HG02943 (cell line): ENCODE results near the gene GUCY2F.

Source experiments
- ATAC-seq: cut with Tn5 transposase; IDR thresholded peaks from one replicate; pipeline ENCODE4 v1.9.1; 2021; ENCODE audit warnings: mild to moderate bottlenecking, low read depth, moderate library complexity; ENCODE audit not compliant: unreplicated experiment

GUCY2F gene

DNA sequence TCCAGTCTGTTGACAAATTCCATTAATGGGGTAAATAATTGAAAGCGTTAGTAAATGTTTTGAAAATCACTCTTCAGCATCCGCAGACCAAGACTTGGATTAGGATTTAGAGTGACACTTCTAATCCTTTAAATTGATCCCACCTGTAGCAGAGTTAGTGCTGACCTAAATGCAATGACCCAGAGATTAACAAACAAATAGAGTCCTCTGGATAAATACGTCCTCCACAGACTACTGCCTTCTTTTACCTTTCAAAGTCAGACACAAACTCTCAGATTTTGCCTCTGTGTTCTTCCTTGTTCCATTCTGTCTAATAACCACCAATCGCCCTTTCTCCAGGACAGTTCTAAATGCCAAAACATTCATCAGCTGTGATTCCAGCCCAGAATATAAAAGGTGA, at the start of gene GUCY2F:
Gene GUCY2F (minus strand): TSS at position 101 of the 400 bp plus-strand sequence. CDS start 6,150 bp downstream, outside the sequence.
- ATAC-seq, result no peak

DNA sequence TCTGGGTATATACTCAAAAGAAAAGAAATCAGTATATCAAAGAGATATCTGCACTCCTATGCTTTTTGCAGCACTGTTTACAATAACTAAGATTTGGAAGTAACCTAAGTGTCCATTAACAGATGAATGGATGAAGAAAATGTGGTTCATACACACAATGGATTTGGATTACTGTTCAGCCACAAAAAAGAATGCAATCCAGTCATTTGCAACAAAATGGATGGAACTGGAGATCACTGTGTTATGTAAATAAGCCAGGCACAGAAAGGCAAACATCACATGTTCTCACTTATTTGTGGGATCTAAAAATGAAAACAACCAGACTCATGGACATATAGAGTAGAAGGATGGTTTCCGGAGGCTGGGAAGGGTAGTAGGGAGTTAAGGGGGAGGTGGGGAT, 37.1 kb upstream of the GUCY2F start:
- no peak for ATAC-seq

DNA sequence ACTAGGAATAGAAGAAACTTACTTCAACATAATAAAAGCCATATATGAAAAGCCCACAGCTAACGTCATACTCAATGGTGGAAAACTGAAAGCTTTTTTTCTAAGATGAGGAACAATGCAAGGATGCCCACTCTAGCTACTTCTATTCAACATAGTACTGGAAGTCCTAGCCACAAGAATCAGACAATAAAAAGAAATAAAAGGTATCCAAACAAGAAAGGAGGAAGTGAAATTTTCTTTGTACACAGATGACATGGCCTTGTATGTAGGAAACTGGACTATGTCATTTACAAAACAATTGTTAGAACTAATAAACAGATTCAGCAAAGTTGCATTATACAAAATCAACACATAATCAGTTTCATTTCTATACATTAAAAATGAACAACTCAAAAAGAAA, 29.2 kb upstream of the GUCY2F start:
- no peak for ATAC-seq

DNA sequence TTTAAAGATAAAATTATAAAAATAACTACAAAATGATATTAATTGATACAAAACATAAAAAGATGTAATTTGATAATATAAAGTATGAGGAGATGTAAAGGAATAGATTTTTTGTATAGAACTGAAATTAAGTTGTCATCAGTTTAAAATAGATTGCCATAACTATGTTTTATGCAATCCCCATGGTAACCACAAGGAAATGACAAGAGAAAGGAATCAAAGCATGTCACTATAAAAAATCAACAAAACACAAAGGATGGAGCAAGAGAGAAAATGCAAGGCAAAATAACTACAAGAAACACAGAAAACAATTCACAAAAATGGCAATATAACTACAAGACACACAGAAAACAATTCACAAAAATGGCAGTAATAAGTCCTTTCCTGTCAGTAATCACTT, 27.0 kb upstream of the GUCY2F start:
- no peak for ATAC-seq

DNA sequence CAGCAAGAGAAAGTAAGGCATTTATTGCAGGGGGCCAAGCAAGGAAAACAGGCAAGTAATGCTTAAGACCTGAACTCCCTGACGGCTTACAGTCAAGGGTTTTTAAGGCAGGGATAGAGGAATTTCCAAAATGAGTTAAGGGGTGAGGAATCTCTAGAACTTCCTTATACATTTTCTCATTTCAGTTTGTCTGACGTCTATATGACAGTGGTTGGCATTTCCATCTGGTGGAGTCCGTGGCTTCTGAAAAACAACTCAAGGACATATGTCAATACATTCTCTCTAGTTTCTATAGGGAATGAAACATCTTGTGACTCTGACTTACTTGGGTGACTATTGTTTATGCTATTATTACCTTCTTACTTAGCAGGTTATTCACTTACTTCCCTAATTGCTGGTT, 19.3 kb upstream of the GUCY2F start:
- ATAC-seq, result no peak

DNA sequence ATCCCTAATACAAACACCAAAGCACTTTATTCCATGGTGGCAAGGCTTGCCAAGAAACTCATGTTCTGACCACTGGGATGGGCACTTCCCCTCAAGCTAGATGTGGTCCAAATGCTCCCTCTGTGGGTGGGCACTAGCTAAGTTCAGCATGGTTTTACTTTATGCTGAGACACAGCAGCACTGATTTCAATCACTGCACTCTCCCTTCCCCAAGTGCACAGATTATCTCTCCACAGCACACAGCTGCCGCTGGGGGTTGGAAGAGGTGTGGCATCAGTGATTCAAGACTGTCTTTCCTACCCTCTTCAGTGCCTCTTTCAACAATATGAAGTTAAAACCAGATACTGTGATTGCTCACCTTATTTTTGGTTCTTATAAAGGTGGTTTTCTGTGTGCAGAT, 16.5 kb upstream of the GUCY2F start:
- no peak for ATAC-seq

DNA sequence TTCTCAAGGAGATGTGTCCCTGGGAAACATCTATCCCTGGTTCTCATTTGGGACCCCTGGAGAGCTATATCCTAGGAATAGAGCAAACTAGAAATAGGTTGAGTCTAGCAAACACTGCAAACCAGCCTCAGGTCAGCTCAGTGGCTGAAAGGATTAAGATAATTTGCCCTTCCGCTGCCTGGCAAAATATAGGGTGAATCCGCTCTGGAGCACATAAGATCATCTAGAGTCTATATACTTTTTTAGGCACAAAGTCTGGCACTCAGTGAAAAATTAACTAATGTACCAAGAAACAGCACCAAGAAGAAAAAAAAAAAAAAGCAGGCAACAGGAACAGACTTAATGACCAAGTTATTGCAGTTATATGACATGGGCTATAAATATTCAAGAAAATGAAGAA, 7.3 kb upstream of the GUCY2F start:
- no peak for ATAC-seq

DNA sequence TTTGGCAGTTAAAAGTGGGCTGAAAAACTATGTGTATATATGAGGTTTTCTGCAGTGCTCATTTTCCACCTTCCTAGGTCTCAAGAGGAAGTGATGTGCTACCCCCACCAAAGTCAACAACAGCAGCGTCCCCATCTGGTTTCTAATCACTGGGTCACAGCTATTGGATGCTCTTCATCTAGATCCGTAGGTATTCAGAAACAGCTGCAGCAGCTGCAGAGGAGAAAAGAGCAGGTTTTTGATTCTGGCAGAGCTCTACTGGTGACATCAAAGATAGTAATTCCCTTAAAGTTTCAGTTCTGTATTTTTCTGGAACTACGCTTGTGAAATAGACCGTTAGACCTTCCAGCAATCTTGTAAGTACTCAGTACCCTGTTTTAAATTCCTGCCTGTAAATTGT, 5.8 kb upstream of the GUCY2F start:
- ATAC-seq, result no peak

DNA sequence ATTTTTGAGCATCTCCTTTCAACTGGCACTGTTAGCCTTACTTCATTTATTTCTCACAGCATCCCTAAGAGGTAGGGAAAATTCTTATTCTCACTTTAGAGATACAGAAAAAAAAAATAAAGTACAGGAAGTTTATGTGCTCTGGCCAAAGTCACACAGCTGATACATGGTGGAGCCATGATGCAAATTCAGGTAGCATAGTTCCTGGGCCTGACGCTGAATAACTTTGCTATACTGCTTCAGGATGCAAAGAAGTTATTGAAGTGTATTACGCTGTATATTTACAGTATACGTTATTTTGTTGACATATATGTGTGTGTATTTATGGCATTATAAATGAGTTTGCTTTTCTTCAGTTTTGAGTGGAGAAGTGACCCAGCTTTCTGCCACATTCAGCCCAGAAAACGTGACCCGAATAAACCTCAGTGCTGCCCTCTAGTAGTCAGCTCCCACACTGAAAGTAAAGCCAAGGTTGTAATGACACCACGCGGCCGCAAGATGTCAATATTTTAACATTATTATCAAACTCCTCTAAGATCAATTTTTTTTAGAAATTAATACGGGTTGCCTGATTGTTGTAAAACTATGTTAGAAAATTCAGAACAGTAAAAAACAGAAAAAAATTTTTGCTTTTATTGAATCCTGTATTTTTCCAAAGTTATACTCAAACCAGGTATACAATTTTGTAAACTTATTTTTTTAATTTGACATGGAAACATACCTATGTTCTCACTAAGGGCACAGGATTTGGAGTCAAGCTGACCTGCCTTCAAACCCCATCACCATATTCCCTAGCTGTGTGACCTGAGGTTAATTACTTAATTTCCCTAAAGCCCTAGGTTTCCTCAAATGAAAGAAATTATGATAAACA, 3.8 kb upstream of the GUCY2F start:
- ATAC-seq, result no peak

DNA sequence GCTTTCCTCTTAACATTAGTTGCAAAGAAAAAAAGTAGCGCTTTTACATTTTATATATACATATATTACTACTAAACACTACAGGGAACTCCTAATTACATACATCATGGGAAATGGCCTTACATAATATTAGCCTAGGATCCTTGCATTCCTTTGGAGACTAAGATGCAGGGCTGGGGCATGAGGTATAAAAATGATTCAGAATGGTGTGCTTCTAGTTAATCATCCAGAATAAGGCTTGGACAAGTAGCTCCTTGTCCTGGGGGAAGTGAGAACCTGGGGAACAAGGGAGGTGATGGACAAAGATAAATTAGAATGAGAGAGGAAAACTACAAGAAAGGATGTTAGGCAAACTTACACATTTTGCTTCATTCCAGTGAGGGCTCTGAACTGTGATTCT, 3.0 kb upstream of the GUCY2F start:
- ATAC-seq, result no peak

DNA sequence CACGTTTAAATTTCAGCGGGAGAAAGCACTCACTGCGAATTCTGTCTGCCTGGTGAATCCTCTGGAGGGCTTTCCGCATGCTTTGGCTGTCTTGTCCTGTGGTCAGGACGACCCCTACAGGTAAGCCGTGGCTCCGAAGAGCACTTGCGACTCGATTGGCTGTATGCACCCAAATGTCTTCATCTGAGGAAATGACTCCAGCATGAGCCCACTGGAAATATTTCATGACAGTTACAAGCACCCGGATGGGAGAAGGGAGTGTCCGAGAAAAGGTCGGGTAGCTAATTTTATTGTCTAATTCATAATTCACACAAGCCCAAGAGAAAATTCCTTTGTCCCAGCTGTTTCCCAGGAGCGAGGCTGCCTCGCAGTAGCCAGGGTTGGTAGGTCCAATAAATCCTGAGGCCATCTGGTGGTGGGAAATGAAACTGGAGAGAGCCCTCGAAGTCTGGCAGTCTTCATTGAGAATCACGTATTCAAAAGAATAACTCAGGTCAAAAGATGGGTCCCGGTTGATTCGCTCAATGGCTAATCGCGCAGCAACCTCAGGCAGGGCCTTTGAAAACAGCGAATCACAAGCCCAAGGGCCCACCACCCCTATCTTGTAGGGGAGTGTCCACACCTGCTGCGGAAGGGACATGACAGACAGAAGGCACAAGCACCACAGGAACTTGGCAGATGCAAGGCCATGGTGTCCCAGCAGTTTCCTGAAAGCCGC, 6.6 kb downstream of the GUCY2F start:
- no peak for ATAC-seq

DNA sequence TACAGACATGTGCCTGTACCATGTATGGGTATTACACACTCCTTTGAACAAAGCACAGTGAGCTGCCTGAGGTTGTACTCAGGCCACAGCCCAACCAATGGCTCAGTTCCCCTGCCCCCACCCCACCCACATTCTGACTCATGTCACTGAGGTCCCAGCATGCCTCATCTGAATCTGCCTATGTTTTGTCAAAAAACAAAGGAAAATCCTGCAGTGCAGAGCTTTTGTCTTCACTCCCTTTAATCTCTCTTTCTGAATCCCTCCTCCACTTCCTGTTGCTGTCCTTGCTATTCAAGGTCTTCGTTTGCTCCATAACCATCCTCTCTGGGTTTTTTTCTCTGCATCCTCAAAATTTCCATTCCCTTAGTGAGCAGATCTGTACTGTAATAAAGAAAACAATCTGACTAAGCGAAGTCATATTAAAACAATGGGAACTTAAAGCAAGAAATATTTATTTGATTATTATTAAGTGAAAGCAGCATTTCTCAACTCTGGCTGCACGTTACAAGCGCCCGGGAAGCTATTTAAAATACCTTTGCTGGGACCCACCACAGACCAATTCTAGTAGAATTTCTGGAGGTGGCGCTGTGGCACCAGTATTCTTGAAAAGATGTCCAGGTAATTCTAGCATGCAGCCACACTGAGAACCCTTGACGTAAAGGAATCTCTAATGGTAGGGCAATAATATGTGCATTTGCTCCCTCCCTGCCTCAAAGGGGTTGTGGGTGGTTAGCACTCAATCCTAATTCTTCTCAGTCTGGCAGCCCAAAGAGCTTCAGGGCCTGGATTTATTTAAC, 8.7 kb downstream of the GUCY2F start:
- no peak for ATAC-seq

DNA sequence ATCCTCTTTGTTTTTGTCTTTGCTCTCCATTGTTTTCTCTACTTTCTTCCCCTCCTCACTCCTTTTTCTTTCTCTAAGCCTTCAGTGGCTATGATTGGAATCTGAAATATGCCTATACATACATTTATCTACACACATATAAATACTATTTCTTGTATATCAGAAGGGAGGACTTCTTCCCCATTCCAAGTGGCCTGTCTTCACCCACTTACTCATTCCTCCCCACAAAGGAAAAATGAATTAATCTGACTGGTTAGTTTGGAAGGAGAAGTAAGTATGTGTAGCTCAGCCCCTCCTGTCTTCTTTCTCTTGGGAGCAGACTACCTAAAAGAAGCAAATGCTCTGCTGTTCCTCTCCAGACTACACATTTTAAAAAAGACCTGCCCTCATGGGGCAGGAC, 17.7 kb downstream of the GUCY2F start:
- ATAC-seq, result no peak

DNA sequence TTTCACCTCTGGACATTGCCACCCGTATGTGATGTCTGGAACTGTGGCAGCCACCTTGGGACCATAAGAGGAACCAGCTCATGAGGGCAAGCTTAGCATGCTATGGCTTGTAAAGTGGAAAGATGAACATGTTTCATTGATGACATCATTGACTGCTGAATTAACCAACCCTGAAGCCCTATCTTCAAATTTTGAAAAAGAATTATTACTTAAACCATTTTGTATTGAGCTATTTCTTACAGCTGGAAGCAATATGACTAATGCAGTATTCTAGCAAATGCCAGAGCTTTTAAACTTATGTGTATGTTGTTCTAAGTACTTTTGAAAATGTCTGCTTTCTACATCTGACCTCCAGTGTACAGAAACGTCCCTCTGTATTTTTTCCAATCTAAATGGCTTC, 18.1 kb downstream of the GUCY2F start:
- ATAC-seq, result no peak

DNA sequence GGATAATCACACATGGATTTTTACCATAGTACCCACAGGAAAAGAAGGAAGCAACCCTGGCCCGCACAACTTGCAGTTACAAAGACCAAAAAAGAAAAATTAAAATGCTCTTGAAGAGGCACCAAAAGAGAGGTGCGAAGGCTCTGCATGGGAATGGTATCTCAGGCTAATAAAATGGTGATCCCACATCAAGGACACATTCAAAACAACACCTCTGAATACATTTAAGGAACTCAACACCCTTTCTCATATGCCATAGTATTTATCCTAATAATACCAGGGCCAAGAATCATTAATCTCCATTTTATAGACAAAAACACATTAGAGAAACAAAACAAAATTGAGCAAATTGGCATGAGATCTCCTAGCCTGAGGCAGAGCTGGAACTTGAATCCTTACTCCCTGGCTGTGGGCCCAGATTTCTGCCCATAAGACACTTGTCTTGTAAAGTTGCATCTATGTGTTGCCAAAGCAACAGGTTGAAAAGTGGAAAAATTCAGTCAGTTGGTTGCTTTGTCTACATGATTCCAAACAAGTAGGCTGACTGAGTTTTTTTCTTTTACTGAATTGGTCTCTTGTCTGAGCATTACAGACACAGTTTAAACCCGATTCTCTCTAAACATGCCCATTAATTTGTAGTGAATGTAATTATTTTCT, 33.5 kb downstream of the GUCY2F start:
- ATAC-seq, result no peak

DNA sequence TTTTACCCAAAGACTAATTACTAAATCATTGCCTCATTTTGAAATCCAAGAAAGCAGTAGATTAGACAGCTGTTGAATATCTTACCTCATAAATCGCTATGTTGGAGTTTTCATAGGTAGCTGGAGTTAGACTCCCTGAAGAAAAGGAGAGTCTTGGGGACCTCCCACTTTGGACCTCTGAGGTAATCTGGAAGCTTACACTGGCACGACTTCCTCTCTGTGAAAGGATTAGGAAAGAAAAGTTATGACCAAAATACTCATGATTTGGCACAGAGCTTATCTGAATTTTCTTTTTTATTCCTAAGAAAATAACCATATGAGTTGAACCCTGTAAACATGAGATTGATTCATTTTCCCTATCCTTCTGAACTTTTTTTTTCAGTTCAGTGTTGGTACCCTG, 40.6 kb downstream of the GUCY2F start:
- ATAC-seq, result no peak

DNA sequence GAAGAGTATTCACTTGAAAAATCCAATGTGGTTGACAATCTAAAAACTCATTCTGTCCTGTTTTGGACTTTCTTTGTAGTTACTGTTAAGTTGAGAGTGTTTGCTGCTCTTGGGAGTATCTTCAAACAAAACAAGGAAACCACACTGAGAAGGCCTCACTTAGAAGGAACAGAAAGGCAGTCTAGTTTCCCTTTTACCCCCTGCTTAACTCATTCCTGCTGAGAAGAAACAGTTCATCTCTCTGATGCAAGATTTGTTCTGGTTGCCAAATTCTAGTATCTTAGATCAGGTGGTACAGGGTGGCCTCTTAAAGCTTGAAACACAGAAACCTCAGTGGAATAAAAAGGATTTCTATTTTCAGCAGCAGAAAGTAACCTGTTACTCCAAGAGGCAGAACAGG, 41.4 kb downstream of the GUCY2F start:
- no peak for ATAC-seq

DNA sequence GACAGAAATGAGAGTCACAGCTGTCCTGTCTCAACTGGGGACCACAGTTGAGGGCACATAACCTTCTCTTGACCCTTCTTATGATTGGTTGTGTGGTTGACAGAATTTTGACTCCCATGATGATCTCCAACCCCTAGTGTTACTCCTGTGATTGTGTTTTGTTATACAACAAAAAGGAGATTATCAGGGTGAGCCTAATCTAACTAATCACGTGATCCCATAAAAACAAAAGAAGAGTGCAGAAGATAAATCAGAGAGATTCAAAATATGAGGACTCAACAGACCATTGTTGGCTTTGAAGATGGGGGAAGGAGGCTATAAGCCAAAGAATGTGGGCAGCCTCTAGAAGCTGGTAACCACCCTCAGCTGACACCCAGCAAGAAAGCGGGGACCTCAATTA, 72.7 kb downstream of the GUCY2F start:
- ATAC-seq, result no peak

DNA sequence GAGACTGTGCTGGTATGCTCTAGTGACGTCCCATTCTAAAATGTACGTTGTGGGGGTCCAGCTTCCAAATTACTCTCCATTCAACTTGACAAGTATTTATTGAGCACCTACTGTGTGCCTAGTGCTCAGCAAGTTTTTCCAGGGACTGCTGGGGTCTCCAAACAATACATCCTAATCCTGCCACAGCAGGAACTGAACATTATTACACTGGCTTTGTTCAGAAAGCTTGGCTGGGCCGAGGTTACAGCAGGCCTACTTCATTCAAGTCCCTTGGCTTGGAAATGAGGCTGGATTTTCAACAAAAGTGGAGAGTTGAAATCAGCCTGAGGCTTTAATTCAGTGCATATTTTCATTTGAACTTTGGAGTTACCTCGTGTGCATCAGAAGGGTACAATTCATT, 78.0 kb downstream of the GUCY2F start:
- no peak for ATAC-seq

DNA sequence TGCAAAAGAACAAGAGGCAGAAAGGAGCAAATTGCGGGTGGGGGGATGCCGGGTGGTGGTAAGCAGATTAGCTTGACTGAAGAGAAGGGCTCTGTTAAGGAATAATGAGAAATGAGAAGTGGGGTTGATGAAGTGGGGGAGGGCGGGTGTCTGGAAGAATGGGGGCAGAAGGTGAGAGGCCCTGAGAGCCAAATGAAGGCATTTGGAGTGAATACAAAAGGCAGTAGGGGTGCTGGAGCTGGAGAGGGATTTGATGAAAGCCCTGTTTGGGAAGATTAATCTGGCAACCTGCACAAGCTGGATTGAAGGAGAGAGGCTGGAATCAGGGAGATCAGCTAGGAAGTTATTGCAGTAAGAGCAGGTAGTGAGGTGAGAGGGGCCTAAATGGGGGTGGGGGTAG, 82.1 kb downstream of the GUCY2F start:
- ATAC-seq, result no peak

DNA sequence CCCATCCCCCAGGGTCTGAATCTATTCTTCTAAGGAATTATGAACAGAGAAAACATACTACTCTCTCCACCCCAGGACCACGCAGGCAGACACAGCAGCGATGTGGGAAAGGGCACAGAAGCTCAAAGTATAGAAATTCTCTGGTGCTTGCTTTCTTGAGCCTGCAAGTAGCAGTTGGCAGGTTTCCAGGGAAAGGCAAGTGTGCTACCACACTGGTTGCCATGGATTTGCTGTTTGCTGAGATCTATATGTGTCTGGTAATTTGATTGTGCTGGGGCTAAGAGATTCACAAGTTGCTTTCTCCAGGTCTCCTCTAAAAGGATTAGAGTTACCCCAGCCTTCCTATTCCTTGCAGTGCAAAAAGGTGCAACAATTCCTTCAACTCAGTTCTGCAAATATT, 83.1 kb downstream of the GUCY2F start:
- ATAC-seq, result no peak
